ENCODE measurements around the gene COPG2.

COPG2 gene

DNA sequence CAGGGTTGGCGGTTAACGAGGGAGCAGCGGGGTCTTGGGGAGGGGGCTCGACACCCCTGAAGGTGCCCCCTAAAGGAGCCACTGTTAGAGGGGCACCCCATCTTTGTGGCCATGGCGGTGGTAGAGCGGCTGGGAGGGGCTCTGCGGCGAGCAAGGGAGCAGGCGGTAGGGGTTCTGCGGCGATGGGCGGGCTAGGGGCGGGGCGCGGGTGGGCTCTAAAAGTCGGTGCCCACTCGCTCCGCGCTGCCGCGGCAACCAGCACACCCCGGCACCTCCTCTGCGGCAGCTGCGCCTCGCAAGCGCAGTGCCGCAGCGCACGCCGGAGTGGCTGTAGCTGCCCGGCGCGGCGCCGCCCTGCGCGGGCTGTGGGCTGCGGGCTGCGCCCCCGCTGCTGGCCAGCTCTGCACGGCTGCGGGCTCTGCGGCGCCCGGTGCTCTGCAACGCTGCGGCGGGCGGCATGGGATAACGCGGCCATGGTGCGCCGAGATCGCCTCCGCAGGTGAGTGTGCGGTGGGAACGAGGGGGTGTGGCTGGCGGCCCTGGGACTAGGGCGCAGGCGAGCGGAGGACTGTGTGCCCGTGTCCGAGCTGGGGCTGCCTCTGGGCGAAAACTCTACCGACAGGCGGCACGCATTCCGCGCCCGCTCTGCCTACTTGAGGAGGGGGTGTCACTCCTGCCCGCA, 176.6 kb downstream of the COPG2 start, which contains the start of gene MEST:
Gene MEST, plus strand, starts transcription at position 245 of the 682 bp plus-strand sequence. Its CDS starts 229 bp downstream, at position 474.
- no peak for DNase-seq

DNA sequence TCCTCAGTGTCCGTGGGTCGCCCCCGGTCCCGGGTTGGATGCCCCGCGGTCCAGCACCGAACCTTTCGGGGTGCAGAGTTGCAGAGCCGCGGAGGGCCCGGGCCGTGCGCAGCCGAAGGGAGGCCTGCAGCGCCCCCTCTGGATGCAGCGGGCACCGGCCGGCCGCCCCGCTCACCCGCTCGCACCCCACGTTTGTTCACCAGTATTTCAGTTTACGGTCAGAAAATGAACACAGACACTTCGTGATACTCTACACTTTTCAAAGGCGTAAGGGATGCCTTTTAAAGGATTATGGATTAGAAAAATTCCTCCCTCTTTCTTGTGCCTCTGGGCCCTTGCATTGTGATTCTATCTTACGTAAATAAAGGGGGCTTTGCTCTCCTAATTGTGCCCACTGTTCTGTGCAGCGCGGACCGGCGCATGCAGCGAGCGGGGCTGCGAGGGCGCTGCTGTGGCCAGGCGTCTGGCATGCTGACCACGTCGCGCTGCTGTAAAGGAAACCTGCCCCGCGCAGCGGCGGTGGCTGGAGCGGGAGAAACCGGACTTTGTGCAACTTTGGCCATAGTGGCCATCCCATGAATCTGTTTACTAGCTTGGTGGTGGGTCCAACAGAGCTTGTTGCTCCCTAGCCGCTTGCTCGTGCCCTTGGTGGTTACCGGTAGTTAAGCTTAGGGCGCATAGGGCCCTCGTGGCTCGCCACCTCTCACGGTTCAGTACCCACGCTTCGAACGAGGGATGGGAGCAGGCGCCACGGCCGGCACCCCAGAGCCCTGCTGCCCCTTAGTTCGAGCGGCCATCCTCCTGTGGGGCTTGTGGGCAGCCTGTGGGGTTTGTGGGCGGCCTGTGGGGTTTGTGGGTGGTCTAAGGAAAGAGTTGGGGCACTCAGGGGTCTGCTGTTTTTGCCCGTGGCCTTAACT, 177.4 kb downstream of the COPG2 start:
- DNase-seq = peak; percentile 8 to 32

- DNase-seq = no peak
Measured at GRCh38 chr7:130490311-130490791, 178.2 kb downstream of the COPG2 start.

GRCh38 chr7:130489140-130489983, 179.2 kb downstream of the COPG2 start:
- DNase-seq = no peak

- no peak for DNase-seq
Measured at GRCh38 chr7:130488392-130489139, 180.0 kb downstream of the COPG2 start.

GRCh38 chr7:130486954-130487436, 181.6 kb downstream of the COPG2 start:
- DNase-seq = no peak

DNA sequence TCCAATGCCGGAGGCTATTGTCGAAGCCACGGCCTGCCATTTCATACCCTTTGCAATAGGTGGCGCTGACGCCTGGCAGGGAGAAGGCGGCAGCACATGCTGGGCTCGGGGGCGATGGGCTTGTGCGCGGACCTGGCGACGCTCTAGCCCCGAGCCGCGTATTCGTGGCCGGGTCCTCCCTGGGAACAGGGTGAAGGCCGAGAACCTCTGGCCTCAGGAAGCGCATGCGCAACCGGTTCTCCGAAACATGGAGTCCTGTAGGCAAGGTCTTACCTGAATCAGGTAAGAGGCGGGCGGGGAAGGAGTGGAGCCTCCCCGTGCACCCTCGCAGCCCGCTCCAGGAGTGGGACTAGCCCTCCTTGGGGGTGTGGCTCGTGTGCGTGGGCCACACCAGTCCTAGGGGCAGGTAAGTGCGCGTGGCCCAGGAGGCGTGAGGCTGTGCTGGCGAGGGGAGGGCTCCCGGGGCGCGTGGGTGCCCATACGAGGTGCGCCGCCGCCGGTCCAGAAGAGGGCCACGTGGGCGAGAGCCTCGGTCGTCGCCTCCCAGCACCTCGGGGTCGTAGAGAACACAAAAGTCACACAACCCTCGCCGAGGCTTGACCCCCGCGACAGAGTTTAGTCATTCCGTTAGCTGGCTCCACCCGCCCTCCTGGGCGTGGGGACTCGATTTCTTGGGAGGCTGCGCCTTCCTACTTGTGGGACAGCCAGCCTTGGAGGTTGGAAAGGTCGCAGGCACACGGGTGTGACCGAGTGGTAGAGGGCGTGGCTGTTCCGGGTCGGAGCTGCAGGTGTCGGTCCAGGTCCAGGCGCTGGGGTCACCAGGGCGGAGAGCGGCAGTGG, 182.2 kb downstream of the COPG2 start:
- peak; percentile 66 to 73 for DNase-seq

DNA sequence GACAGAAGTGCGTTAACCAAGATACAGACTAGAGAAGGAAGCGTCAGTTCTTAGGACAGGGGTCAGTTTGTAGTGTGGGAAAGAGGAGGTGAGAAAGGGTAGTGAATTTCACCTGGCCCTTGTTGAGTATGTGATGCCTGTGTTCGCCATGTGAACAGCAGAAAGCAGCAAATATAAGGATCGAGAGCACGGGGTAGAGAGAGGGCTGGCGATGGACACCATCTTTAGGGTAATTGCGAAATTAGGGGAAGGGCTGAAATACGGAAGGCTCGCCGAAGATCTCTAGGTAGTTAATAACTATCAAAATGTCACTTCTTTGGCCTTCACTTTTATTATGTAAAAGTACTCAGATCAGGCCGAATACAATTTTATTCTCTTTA, 182.8 kb downstream of the COPG2 start:
- DNase-seq = no peak

DNA sequence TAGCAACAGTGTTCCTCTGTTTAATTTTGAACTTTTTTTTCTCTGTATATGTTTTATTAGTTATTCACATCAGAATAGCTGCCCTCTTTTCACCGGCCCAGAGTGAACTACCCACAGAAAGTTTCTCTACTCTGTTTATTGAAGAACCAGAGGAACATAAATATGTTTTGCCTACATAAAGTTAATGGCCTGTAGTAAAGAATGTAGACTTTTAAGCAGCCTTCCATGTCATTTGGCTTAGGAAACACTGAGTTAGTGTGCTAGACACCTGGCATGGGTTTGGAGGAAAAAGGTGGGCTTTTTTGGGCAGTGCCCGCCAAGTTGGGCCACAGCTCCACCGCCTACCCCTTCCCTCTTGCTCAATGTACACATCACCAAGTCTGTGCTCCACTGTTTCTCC, 185.5 kb downstream of the COPG2 start:
- DNase-seq = no peak

DNA sequence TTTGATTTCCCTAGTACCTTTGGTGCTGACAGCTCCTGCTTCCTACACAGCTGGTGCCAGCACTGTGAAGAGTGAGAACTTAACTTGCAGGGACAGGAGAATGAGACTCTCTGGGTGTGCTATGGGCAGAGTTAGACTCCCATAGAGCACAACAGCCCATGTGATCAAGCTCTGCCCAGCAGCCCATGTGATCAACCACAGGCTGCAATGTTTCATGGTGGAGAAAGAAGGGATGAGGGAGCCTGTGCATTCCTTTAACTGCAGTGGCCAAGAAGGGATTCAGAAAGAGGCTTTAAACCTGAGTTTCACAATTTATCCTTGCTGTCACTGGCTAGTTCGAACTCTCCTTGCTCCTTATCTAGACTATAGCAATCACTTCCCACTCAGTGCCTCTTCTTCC, 186.7 kb downstream of the COPG2 start:
- DNase-seq = no peak

GRCh38 chr7:130479716-130480400, 188.7 kb downstream of the COPG2 start:
- DNase-seq = no peak

DNA sequence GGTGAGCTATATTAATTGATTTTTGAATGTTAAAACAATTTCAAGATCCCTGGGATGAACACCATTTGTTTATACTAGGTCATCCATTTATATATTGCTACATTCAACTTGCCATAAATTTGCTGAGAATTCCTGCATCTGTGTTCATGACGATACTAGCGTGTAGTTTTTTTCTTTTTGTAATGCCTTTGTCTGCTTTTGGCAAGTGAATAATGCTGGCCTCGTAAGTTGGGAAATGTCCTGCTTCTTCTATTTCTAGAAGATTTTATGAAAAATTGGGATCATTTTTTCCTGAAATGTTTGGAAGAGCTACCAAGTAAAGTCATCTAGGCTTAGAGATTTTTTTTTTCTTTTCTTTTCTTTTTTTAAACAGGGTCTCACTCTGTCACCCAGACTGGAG, 189.6 kb downstream of the COPG2 start:
- no peak for DNase-seq

GRCh38 chr7:130476297-130477150, 192.0 kb downstream of the COPG2 start:
- DNase-seq = no peak

DNA sequence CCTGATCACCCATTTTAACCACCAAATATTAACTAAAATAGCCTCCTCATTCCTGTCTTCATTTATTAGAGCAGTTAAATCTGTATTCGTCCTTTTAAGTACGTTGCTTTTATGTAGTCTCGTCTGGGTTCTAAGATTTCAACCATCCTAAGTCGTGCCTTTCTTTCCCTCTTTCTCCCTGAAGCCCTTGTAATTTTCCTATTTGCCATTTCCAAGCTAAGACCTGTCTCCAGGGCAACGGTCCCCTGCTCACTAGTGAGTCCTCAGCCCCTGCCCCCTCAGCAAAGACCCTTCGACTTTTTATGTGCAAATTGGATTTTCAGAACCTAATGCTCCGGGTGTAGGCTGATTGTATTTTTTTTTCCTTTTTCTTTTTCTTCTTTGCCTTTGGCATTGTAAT, 192.8 kb downstream of the COPG2 start:
- DNase-seq = no peak

DNA sequence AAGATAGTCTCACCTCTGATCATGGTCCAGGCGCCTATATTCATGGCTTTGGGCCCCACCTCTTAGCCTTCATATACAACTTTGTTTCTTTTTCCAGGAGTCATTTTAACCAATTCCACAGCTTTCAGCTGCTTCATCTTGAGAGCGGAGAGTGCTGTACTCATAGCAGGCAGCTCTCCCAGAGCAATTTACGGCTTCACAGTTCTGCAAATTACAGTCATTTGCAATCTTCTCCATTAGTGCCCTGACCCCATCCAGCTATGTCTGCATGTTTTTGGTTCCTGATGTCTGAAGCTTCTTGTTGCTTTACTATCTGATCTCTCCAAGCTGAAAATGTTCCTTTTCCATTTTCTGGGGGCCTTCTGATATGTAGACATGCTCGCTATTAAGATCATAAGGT, 194.7 kb downstream of the COPG2 start:
- DNase-seq = no peak

DNA sequence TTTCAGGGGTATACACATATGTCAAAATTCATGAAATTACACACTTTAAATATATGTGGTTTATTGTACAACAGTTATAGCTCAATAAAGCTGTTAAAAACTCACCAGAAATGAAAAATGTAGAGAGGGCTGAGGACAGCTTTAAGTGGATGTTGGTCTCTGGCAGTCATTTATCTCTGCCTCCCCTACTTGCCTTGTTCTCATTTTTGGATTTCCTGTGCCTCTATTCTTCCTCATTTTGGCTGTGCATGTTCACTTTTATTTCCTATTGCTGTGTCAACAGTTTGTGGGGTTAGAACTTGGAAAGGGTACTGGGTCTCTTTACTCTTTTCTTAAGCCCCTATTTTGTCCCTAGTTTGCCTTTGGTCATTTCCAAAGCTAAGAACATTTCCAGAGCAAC, 195.3 kb downstream of the COPG2 start:
- DNase-seq = no peak

DNA sequence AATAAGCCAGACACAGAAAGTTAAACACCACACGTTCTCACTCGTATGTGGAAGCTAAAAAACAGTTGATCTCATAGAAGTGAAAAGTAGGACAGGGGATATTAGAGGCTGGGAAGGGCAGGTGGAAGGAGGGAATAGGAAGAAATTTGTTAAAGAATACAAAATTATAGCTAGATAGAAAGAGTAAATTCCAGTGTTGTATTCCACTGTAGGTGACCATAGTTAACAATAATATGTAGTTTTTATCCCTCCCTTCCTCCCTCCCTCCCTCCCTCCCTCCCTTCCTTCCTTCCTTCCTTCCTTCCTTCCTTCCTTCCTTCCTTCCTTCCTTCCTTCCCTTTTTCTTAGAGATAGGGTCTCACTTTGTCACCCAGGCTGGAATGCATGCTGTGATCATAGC, 196.6 kb downstream of the COPG2 start:
- no peak for DNase-seq

DNA sequence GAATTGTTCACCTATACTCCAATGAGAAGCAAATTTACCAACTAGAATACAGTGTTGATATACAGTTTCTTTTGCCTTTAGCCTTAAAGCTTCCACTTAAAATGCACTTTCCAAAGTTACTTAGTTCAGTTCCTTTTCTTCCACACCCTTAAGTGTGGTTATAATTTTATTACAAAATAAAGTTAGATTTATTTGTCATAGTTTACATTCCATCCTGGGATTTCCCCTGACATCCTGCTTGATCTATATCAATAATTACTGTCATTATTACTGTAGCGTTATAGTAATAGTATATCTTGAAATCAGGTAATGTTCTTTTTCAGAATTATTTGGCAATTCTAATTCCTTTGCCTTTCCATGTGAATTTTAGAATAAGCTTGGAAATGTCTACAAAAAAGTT, 199.9 kb downstream of the COPG2 start:
- DNase-seq = no peak
